ENCODE data around the gene MOXD1. TPM values are rescaled to one million over a fixed set of nuclear protein-coding genes. Genes with fewer than 3 reads are reported as not detected.

Gene MOXD1
- total and polyA plus RNA-seq, 12 donors: 4.8 to 66.3 (median 41.2) TPM

DNA sequence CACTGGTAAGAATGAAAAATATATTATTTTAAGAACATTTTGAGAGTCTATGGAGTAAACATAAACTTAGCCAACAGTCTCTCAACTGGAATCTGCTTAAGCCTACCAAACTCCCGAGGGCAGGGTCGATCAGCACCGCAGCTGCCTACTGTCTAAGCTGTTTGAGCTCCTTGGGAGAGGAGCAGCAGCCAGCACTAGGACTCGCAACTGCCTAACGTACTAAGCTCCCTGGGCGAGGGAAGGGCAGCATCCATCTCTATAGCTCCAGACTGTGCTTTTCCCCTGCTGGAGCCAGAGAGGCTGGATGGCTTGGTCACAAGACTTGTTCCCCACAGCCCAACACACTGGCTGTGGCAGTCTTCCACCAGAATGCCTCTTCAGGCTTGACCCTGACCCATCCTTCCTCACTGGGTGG is 96.4 kb downstream of the MOXD1 start:
- Histone ChIP-seq H3K4me1 (replicated peaks in 1 of 2) (no peaks in the 10 kb centered on the region), H3K4me3 (no peak overlapping the region), H3K9me3 (replicated peaks in 1 of 3) (no peaks in the 10 kb centered on the region), H3K36me3 (replicated peaks in 1 of 2) (no peaks in the 10 kb centered on the region), H3K27ac (peak overlapping the region in 1 of 5 donors; percentile 55), H3K27me3 (no peaks in the 10 kb centered on the region)
- intact Hi-C loops (cut with DNase I): loop anchor here (5.0 to 10.0 kb wide), 2 partner anchors 90 to 177 kb away; no protein-coding TSS in a partner anchor
- DNase-seq: peak in 3 of 7 donors; percentile 15 to 28 (median 22)
- TF ChIP-seq, protein P1, sequence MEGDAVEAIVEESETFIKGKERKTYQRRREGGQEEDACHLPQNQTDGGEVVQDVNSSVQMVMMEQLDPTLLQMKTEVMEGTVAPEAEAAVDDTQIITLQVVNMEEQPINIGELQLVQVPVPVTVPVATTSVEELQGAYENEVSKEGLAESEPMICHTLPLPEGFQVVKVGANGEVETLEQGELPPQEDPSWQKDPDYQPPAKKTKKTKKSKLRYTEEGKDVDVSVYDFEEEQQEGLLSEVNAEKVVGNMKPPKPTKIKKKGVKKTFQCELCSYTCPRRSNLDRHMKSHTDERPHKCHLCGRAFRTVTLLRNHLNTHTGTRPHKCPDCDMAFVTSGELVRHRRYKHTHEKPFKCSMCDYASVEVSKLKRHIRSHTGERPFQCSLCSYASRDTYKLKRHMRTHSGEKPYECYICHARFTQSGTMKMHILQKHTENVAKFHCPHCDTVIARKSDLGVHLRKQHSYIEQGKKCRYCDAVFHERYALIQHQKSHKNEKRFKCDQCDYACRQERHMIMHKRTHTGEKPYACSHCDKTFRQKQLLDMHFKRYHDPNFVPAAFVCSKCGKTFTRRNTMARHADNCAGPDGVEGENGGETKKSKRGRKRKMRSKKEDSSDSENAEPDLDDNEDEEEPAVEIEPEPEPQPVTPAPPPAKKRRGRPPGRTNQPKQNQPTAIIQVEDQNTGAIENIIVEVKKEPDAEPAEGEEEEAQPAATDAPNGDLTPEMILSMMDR (IDR thresholded peaks at IDR 0.05): no peak
- no peak for TF ChIP-seq POLR2A (IDR thresholded peaks at IDR 0.05)
- WGBS, 4 donors: 70 to 94% (median 81%) methylated on average over 4 to 6 of the region's 6 CpGs

DNA sequence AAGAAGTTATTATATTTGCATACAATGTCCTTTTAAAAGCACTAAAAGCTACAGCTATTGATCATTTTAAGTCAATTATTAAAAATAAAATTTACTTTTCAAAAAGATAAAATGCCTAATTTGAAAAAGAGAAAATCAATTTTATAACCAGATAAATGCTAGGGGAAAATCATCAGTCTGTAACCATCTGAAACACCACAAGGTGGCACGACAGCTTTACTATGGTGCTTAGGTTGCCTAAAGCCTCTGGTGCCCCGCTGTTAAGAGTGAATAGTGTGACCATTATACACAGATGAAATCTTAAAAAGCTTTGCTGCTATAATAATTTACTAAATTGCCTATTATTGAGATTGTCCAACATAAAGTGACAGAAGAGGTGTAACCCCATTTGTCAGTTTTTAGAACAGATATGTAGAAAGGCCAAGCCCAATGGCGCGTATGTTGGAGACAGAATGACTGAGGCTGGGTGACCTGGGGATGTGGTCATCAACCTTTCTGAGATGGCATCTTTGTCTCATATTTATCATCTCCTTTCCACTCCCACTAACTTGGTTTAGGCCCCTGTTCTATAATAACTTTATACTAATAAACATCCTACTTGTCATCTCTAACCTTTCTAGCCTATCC is 100.8 kb downstream of the MOXD1 start:
- H3K36me3 ChIP-seq (replicated peaks in 1 of 2): no peaks in the 10 kb centered on the region

DNA sequence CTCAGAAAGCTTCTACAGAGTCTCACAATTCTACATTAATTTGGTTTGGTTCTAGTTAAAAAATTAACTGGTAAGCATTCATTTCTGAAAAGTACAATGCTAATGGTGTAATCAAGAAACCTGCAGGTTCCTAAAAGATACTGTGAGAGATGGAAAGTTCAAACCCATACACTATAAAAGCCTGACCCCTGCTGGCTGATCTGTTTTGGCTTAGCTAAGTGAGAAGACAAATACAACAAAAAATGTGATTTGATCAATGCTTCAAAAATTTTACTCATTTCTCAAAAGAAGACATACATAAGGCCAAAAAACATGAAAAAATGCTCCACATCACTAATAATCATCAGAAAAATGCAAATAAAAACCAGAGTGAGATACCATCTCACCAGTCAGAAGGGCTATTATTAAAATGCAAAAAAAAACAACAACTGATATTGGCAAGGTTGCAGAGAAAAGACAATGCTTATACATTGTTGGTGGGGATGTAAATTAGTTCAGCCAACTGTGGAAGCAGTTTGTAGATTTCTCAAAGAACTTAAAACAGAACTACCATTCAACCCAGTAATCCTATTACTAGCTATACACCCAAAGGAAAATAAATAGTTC is 102.8 kb downstream of the MOXD1 start:
- Histone ChIP-seq H3K27ac (no peak overlapping the region), H3K4me1 (replicated peaks in 1 of 2) (no peaks in the 10 kb centered on the region), H3K4me3 (no peak overlapping the region), H3K36me3 (replicated peaks in 1 of 2) (no peaks in the 10 kb centered on the region), H3K27me3 (no peaks in the 10 kb centered on the region), H3K9me3 (replicated peaks in 1 of 3) (no peaks in the 10 kb centered on the region)
- TF ChIP-seq POLR2A (IDR thresholded peaks at IDR 0.05): no peak
- TF ChIP-seq, protein P1 (IDR thresholded peaks at IDR 0.05): peak; percentile 44 to 63 (median 56)
- intact Hi-C loops (cut with DNase I): no loop called here
- DNase-seq: peak; percentile 22 to 85 (median 59)

More for the DNA sequence above, 100.8 kb downstream of the MOXD1 start:
- Histone ChIP-seq H3K27me3 (no peaks in the 10 kb centered on the region), H3K4me3 (no peak overlapping the region), H3K9me3 (replicated peaks in 1 of 3) (no peaks in the 10 kb centered on the region), H3K27ac (no peak overlapping the region), H3K4me1 (replicated peaks in 1 of 2) (no peaks in the 10 kb centered on the region)
- intact Hi-C loops (cut with DNase I): loop anchor here (5.0 to 10.0 kb wide), 2 partner anchors 94 to 182 kb away; no protein-coding TSS in a partner anchor
- 55 to 60% (median 58%) methylated on average over 4 of the region's 4 CpGs for WGBS, 4 donors
- peak; percentile 35 to 78 (median 54) for DNase-seq
- no peak for TF ChIP-seq POLR2A (IDR thresholded peaks at IDR 0.05)
- TF ChIP-seq, protein P1 (IDR thresholded peaks at IDR 0.05): peak; percentile 55 to 82 (median 77)

DNA sequence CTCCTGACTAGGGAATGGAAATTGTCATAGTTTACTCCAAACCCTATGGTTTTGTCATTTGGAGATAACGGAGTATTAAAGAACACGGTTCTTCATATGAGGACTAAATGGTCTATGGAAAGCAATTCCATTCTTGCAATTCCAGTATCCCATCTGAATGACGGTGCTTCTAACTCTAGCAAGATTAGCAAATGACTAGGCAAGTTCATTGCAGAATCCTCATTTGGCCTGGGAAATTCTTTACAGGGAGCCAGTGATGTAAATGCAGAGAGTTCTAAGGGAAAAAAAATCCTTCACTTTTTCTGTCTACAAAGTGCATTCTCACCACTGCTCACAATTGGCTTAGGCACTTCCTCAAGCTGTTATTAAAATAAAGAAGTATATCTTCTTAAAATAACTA is 111.5 kb downstream of the MOXD1 start:
- no peak for TF ChIP-seq POLR2A (IDR thresholded peaks at IDR 0.05)
- TF ChIP-seq, protein P1 (IDR thresholded peaks at IDR 0.05): no peak
- WGBS, 4 donors: 88 to 94% (median 89%) methylated on average over 3 of the region's 3 CpGs
- Histone ChIP-seq H3K36me3 (replicated peaks in 1 of 2) (no peaks in the 10 kb centered on the region), H3K4me1 (replicated peaks in 1 of 2) (no peaks in the 10 kb centered on the region), H3K4me3 (no peak overlapping the region), H3K27ac (no peak overlapping the region), H3K9me3 (replicated peaks in 1 of 3) (no peaks in the 10 kb centered on the region), H3K27me3 (no peaks in the 10 kb centered on the region)
- intact Hi-C loops (cut with DNase I): no loop called here
- no peak for DNase-seq
